ENCODE measurements around the gene JAZF1.
"Not testable (repeated sequence)": the region's sequence is repeated elsewhere in the genome, so short reads cannot be mapped to it uniquely, and the experiment has no call there.

The JAZF1 gene

DNA sequence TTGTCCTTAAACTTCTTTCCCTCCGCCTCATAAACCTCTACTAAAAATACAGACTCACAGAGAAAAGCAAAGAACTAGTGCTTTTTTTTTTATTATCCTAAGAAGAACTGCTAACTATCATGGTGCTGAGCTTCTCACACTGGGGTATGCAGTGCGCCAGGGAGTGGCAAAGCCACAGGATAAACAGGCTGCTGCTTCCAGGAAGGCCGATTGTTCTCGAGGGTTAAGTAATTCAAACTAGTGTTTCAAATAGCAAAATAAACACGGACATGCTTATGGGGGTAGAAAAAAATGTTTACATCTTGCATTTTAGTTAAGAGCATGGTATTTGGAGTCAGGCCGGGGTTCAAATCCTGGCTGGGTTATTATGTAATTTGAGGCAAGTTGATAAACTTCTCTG lies 283.6 kb downstream of the JAZF1 start:
- FAIRE-seq, result no peak

DNA sequence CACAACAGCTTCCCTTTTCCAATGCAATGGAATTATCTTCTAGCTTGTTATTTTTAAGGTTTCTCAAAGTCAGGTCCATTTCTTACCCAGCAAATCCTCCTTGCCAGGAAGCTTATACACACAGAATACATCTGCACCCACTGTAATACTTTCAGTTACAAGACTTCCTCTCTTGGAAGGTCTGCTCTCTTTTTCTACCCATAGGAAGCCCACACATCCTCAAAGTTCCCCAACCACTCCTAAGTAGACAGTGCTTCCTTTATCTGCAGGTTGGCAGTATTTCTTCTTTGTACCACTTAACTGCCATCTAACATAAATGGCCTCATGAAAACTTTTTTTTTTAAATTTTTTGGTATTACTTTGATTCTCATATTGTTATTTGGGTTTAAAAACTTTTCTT lies 285.0 kb downstream of the JAZF1 start:
- FAIRE-seq, result no peak

DNA sequence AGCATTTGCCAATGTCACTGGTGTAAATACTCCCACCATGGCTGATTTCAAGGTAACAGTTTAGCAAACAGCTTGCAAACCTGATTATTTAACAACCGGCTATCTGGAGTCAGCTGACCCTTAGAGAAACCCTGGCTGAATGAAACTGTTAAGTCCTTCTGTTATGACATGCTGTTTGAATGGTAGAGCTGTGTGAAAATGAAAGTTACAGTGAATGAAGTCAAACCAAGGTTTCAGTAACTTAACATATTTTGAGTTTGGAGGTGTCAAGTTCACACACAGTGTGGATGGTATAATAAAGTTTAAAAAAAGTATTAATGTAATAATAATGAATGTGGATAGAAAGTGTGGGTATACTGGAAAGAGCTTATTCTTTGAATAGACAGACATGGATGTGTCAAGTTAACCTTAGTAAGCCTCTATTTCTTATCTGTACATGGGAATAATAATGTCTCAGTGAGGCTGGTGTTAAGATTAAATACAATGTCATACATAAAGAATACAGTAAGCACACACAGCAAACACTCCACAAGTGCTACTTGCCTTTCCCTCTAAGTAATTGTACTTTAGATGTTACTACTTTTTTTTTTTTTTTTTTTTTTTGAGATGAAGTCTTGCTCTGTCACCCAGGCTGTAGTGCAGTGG lies 290.3 kb downstream of the JAZF1 start:
- FAIRE-seq, result no peak

DNA sequence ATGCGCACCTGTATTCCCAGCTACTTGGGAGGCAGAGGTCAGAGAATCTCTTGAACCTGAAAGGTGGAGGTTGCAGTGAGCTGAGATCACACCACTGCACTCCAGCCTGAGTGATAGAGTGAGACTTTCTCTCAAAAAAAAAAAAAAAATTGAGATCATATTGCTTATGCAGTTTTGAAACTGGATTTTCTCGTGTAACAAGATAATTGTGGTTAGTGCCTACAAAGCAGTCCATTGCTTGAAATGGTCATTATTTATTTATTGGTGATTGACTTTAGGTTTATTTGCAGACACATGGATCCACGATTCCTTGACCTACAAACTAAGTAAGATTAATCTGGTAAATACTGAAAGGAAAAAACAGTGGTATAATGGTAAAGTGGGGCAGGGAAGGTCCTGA lies 290.8 kb downstream of the JAZF1 start:
- FAIRE-seq, result no peak

DNA sequence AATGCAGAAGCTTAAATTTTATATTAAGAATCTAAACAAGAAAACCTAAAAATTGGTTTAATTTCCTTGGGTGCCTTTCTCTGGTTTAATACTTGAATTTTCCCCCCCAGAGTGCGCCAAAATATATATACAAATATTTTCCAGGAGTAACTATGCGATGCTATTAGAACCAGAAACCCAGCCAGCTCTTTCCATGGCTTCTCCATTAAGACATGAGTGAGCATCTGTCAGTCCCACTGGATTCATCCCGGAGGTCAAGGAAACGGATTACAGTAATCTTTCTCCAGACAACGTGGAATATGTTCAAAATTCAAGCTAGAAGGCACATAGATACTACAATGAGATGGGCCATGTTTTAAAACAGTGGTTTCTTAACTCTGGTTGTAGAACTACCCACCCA lies 291.9 kb downstream of the JAZF1 start:
- no peak for FAIRE-seq

DNA sequence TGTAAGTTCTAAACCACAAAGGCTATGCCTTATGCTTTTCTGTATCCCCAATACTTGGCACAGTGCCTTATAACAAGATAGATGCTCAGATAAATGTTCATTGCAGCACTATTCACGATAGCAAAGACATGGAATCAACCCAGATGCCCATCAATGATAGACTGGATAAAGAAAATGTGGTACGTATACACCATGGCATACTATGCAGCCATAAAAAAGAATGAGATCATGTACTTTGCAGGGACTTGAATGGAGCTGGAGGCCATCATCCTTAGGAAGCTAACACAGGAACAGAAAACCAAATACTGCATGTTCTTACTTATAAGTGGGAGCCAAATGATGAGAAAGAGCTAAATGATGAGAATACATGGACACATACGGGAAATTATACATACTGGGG lies 293.9 kb downstream of the JAZF1 start:
- not testable (repeated sequence) for FAIRE-seq

DNA sequence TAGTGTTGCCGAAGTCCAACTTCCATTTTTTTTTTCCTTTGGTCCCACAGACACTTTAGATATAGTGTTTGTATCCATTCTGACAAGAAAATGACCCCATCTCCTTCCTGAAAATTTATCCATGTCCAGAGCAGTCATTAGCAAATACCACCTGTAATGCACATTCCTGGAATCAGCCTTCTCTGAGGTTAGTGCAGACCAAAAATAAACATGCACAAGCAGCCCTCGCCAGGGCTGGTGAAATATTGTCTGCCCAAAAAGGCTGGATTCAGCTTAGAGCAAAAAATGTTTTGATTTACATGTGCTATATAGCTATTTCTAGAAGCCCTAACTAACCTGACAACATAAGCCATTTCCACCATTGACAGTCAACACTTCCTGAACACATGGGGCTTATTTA lies 294.9 kb downstream of the JAZF1 start:
- FAIRE-seq, result no peak

DNA sequence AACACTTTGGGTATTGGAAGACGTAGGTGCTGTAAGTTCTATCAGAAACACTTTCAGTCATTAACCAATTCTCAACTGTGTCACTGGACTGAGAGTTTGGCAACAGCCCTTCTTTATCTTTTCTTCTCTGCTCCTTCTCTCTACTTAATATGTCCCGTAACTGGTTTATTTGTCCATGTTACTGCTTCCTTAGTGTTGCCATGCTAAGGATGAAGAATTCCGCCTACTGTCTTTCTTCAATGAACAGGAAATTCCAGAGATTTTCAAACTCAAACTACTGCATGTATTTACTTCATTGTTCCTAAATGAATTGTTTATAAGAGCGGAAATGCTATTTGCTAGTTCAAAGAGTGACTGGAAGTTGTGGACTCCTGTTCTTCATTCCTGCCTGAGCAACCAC lies 296.9 kb downstream of the JAZF1 start:
- FAIRE-seq, result no peak

DNA sequence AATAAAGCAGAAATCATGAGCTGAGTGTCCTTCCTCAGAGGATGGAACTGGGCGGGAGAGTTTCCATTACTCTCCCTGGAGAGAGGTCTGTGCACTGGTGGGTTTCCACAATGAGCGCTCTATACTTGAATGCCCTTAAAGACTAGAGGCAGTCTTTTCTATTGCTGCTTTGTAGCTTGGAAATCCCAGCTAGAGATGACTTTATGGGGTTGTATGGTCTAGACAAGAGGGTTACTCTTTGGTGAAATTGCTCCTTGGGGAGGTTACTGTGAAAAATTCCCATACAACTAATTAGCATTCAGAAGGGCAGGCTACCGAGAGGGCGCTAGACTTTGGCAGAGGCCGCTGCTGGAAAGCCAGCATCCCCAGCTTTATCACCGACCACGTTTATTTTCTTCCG lies 303.8 kb downstream of the JAZF1 start:
- FAIRE-seq, result no peak

DNA sequence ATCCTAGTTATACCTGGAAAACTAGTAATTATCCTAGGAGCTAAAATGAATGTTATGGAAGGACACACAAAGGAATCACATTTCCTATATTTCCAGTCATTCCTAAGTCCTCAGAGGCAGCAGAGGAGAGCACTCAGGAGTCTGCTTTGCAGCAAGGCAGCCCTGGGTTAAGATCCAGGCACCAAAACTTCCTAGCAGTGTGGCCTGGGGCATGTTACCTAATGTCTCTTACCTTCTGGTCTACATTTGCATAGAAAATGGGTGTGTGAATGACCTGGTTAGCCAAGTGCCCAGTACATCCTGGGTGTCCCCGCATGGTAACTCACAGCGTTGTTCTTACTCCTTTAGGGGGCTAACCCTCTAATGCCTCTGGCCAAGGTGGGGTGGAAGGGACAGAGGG lies 304.8 kb downstream of the JAZF1 start:
- FAIRE-seq, result no peak

DNA sequence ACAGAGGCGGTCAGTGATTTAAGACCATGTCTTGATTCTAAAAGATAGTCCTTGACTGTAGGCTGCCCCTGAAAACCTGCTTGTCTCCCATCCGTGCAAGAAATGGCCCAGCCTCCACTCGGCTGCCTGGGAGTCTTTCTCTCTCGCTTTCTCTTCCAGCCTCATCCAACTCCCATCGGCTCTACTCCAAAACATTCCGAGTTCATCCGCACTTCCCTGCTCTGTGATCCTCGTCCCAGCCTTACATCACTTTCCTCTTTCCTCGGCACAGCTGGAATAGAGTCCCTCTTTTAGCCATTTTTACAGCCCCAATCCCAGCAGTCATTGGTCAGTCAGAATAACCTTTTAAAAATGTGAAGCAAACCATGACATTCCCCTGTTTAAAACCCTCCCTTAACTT lies 305.5 kb downstream of the JAZF1 start:
- no peak for FAIRE-seq

DNA sequence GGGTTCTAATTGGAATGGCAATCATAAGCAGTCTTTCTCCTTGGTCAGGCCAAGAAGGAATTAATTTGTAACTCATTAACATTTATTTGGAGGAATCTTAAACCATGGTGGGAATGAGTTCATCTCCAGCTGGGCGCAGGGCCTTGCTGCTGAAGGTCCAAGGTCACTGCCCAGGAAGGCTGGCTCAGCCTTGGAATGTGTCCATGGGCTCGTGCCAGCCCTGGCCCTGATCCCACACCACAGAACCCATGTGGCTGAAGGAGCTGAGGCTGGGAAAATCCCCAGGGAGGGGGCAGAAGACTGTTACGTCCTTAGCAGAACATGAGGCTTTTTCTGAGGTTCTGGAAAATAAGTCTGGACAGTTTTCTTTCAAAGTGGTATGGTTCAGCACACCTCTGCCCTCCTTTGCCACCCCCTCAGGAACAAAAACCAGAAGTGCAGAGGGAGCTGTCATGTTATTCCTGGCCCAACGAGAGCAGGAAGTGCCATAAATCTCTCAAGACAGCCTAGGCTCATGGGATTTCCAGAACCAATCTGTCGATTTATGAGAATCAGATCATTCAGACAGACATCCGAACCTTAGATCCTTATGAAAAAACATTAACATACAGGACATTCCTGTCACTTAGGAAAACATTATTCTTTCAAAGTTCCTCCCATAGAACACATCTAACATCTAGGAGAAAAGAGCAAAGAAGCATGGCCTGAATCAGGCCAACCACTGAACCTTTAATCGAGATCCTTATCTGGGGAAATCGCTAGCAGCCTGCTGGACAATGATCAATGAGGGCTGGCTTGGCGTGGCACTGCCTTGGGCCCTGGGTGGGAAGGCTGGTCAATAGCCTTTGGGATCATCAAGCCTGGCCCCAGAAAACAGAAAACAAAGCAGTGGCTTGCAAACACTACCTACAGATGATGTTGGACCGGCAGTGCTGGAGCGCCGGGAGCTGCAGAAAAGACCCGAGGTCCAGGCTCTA lies 306.3 kb downstream of the JAZF1 start:
- no peak for FAIRE-seq

DNA sequence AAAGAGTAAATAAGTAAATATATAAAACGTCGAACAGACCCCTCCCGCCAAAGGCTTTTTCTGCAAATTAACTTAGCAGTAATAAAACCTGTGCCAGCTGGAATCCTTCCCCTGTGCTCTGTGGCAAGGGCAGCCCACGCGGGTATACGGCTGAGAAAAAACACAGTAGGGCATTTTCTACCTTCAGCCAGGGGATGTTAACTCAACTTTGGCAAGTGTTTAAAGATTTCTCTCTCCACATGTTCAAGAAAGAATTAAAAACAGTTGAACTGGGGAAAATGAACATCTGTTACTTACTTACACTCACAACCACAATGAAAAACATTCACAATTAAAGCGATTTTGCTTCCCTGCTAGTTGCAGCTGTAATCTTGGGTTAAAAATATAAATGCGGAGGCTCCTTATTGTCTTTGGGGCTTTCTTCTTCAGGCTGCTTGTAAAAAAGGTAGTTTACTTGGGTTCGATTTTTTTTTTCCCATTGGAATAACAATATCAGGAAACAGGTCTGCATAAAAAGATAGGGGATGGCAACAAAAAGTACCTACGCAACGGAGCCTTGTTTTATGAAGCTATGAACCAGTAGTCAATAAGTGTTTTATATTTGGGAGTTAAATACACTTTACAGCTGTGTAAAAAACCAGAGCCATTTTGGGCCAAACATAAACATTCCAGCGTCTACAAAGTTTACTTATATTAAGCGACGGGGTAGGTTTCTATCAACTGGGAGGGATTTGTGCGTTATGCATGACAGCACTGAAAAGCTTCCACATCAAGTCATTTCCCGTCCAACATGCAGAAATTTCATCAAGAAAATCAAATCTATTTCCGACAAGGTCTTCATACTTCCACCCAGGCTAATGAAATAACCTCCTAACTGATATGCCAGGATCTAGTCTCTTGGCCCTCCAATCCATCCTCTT lies 308.0 kb downstream of the JAZF1 start:
- FAIRE-seq, result no peak

DNA sequence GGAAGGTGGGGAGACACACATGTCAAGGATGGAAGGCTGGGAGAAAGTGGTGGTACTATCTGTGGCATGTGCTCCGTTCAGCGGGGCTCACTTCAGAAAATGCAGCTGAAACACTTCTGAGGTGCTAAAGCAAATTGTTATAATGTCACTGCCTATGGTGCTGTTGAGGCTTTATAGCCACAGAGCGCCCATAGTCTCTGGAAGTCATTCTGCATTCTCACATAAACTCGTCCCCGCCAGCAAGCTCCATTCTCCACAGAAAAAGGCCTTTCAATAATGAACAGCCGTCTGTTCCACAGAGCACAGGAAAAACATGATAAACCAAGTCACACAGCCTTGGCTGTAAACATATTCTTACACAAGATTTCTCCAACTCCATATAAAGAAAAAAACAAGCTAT lies 308.7 kb downstream of the JAZF1 start:
- FAIRE-seq, result no peak

DNA sequence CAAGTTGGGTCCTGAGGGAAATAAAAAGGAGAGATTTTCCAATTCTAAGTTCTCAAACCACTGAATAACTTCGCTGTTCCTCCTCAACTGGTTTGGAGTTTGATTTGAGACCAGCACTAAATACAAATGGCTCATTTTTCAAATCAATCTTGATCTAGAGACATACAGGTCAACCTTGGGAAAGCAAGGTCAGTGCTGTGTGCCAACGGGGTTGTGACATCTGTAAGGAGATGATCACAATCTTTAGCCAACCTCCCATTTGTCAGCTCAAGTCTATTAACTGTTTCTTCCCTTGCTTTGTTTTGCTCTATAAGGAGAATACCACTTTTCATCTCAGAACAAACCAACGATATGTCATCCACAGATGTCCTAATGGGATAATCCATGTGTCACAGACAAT lies 309.5 kb downstream of the JAZF1 start:
- FAIRE-seq, result no peak

DNA sequence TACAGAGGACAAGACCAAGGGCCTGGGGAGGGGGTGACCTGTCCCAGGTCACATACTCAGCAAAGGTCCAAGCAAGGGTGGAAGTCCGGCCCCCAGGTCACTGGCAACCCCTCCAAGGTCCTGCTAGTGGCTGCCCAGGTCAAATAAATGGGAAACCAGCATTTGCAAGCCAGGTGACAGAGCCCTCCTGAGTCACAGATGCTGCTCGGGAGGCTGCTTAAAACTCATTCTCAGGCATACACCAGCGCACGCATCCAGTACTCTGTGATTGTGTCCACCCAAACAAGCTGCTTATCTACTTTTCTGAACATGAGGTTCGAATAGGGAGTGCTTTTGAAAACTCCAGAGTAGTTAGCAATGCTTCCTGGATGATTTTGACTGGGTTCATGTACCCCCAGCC lies 310.0 kb downstream of the JAZF1 start:
- no peak for FAIRE-seq

DNA sequence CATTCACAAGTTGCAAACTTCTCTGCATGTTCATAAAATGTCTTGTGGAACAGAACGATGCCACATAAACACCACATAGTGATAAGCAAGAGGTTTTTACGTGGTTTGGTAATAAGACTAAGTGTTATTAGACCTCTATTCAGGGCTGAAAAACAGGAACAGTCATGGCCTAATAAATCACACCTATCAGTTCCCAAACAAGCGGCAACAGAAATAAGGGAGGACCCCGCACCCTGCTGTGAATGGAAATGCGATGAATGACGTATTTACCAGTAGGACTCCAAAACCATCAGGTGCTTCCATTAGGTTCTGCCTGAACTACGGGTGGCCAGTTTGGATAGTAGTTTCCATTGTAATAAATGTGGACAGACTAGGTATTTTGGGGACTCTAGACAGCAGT lies 311.5 kb downstream of the JAZF1 start:
- FAIRE-seq, result no peak

DNA sequence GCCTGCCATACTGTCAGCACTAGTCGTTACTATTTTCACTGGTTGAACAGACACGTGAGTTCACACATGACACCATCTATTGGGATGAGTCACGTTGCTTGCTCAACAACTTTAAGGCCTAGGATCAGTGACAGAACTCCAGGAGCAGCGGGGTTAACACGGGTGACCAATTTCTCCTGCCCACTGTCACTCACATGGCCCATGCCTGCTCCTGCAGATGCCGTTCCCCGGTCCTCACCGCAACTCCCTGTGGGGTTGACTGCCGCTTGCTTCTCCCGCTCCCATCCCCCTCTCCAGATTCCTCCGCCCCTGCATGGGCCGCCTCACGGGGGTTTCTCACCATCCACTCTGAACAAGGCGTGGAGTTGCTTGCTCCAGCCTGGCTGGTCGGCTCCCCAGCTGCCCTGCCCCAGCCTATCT lies 312.5 kb downstream of the JAZF1 start:
- FAIRE-seq, result no peak

DNA sequence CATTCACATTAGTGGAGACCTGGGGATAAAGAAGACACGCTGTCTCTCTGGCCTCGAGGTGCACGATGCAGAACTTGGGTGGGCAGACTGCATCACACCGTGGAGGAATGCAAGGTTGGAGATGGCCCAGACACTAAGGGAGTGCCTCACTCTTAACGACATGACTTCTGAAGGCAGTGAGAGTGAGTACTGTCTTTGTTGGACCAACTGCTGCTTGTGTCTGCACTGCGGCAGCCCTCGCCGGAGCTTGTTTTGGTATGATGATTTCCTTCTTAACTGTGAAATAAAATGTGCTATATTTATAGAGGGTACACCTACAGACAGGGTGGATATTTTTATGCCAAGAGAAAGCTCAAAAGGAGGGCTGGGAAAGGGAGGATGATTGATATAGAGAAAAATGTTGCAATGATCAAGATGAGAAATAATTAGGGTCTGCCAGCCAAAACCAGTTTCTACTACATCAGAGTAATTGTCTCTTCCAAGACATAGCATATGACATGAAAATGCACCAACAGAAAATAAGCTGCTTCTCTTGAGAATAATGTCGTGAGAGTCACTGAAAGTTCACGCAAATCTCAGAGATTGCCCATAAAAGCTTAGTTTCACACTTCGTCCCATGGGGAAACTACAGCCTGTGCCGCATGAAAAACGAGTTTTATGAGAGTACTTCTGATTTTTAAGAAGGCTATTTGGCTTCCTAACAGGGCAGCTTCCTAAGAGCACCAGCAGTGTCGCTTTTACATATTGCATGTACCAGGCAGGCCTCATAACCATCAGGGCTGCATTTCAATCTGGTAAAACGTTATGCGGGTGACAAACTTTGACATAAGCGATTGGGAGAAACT lies 313.5 kb downstream of the JAZF1 start:
- FAIRE-seq, result no peak

DNA sequence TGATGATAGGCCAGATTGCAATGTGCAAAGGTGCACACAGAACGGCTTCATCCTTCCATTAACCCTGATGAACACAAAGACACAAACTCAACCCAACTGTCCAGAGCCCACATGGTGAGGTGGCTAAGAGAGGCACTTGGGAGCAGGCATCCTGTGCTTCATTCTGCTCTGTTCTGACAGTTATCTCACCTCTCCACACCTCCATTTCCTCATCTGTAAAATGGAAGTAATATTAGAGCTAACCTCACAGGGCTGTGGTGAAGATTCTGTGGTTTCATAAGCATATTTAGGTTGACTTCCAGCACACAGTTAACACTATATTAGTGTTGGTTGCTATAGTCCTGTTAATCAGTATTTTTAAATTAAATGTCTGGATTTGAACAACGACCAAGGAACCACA lies 314.3 kb downstream of the JAZF1 start:
- no peak for FAIRE-seq

DNA sequence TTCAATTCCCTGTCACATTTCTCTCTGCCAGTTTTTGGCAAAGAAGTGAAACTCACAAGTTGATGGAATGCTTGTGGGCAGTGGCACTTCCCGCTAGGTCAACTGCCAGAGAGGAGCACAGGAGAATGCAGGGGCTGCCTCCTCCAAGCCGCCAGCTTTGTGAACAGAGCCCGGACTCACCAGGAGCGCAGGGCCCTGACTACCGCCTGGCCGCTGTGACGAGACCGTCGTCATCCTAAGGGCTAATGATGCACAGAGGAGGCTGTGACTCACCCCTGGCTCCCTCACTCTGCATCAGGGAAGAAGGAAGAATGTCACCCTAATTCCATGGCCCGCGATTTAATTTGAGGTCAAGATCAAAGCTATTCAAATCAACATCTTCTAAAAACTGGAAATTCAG lies 316.7 kb downstream of the JAZF1 start:
- no peak for FAIRE-seq

DNA sequence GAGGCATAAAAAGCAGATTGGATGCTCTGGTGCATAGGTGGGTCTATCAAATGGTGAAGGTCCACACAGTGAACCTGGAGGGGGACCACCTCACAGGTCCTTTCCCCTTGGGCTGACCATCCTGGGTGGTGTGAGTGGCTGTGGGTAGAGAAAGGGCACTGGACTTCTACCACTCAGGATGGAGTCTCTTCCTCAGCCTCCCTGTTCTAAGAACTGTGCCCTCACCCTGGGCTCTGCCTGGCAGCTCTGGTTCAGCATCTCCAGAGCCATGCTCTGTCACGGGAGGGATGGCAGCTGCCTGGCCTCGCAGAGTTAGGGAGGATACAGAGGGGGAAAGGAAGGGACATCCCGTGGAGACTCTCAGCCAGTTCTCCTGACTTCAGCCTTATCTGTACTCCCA lies 318.8 kb downstream of the JAZF1 start:
- FAIRE-seq, result no peak

Data from G401.6 (cell line).